PC-9 (cell line): ENCODE results near the gene CIT.

Experiments
- CTCF ChIP-seq: fragments of 200-600 bp; sonication (generic); conservative IDR thresholded peaks from 2 replicates; pipeline ENCODE4 v1.6.1; 2017; ENCODE audit warnings: mixed run types, antibody characterized with exemption, mild to moderate bottlenecking, moderate library complexity
- EZH2 ChIP-seq: fragments of 200-600 bp; sonication (generic); IDR thresholded peaks from 2 replicates; pipeline ENCODE4 v1.8.0; 2017; ENCODE audit warnings: antibody characterized with exemption, low read depth

DNA sequence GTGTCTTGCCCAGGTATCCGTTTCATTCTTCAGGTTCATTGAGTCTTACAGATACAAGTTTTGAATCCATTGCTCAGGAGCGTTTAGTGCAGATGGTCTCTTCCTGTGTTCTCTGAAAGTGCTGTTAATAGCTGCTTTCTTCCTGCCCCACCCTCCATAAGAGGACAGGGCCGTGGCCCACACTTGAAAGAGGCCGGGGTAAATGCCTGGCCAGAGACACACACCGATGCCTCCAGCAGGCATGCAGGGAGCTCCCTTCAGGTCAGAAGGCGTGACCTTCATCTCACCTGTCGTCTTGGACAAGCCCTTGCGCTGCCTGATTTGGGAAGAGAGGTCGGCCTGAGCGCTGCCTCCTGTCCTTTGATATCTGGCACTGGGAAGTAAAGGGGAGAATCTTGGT, 197.6 kb downstream of the CIT start:
- no peak for TF ChIP-seq CTCF
- TF ChIP-seq EZH2 = no peak
